ENCODE data around the gene OTULIN.

DNA sequence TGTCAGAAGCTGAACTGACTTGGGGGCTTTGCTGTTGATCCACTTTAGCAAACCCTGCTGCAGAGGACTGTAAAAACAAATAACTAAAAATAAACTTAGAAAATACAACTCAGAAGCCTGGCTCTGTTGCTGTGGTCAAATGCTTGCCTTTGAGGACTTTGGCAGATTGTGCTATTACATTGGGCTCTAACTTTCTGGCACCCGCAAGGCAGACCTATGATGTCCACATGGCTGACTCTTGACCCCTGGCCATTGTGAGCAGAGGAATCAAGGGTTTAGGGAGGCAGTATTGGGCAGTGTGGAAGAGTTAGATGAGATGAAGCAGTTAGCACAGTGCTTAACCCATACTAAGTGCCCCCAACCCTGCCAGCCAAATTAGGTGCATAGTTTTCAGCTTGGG lies 34.0 kb downstream of the OTULIN start:
- no peak for TF ChIP-seq CTCF (conservative IDR thresholded peaks at IDR 0.05 in 1 of 2, IDR thresholded peaks at IDR 0.05 in 1 of 2; ENCODE audit: extremely low read depth in 1 of 2, insufficient read depth in 1 of 2, low read depth in 1 of 2, low read length in 2 of 2)
- no peak for TF ChIP-seq EZH2 (IDR thresholded peaks at IDR 0.05; ENCODE audit: borderline replicate concordance, low read length)

Measured in mammary epithelial cell (primary cell).